WTC11 (cell line): ENCODE measurements around the gene IL2RA.

Experiments
- CTCF ChIP-seq: fragments of 200-600 bp; IDR thresholded peaks from 2 replicates; pipeline ENCODE4 v1.8.0; 2022; ENCODE audit warnings: antibody characterized with exemption
- ELF4 ChIP-seq: sonication (generic); formaldehyde crosslinking; IDR thresholded peaks from 2 replicates; pipeline ENCODE4 v1.8.1; 2022; ENCODE audit warnings: low read depth, mild to moderate bottlenecking, moderate library complexity, missing genetic modification reagents
- NR3C1 ChIP-seq: sonication (generic); formaldehyde crosslinking; conservative IDR thresholded peaks from 2 replicates; pipeline ENCODE4 v1.8.1; 2023; ENCODE audit warnings: low read depth, mild to moderate bottlenecking, missing genetic modification reagents
- PRDM15 ChIP-seq: sonication (generic); formaldehyde crosslinking; IDR thresholded peaks from 2 replicates; pipeline ENCODE4 v1.8.0; 2022; ENCODE audit warnings: missing genetic modification reagents
- ZNF121 ChIP-seq: sonication (generic); formaldehyde crosslinking; IDR thresholded peaks from 2 replicates; pipeline ENCODE4 v1.8.0; 2023; ENCODE audit warnings: missing genetic modification reagents
- ZSCAN18 ChIP-seq: fragments of 250-450 bp; sonication (Bioruptor Pico); IDR thresholded peaks from 2 replicates; pipeline ENCODE4 v2.1.2; 2022; ENCODE audit warnings: mild to moderate bottlenecking, moderate library complexity

GRCh38 chr10:5965266-5965665 lies 96.9 kb downstream of the IL2RA start:
- TF ChIP-seq CTCF (no peak), ZSCAN18 (CRISPR knock-in tag) (no peak), ZNF121 (CRISPR knock-in tag) (no peak), NR3C1 (no peak), PRDM15 (CRISPR knock-in tag) (no peak), ELF4 (CRISPR knock-in tag) (no peak)
